ENCODE measurements around the gene HSPA14.

The HSPA14 gene

DNA sequence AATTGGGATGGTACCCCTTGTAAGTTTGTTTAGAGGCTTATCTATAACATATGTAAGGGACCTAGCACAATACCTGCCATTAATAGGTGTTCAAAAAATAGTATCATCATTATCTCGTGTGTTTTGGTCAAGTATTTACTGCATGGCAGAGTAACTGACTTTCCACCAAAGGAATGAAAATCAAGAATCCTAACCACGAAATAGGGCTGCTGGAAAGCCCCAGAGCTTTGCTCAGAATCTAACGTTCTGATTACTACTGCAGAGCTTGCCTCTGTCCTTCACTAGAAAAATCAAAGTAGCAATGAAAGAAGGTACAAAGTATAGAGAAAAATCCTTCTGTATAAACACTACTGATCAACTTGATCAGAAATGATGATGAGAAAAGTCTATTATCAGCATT, 80.9 kb downstream of the HSPA14 start:
- TF ChIP-seq, protein P1, sequence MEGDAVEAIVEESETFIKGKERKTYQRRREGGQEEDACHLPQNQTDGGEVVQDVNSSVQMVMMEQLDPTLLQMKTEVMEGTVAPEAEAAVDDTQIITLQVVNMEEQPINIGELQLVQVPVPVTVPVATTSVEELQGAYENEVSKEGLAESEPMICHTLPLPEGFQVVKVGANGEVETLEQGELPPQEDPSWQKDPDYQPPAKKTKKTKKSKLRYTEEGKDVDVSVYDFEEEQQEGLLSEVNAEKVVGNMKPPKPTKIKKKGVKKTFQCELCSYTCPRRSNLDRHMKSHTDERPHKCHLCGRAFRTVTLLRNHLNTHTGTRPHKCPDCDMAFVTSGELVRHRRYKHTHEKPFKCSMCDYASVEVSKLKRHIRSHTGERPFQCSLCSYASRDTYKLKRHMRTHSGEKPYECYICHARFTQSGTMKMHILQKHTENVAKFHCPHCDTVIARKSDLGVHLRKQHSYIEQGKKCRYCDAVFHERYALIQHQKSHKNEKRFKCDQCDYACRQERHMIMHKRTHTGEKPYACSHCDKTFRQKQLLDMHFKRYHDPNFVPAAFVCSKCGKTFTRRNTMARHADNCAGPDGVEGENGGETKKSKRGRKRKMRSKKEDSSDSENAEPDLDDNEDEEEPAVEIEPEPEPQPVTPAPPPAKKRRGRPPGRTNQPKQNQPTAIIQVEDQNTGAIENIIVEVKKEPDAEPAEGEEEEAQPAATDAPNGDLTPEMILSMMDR (IDR thresholded peaks at IDR 0.05; ENCODE audit: borderline replicate concordance, control extremely low read depth, extremely low read depth, insufficient read depth, missing control alignments): no peak
- peak; percentile 26 for DNase-seq (ENCODE audit: low spot score)
- in situ Hi-C loops (cut with MboI; ENCODE audit: low sequenced_read_pairs, unreplicated experiment): no loop called here

All from GM13976 (cell line).